HG02852 (cell line): ENCODE data around the gene CENPS.
A peak's percentile ranks its signal among the peaks of the same experiment; 100 is the strongest.
"Not testable (repeated sequence)": the region's sequence is repeated elsewhere in the genome, so short reads cannot be mapped to it uniquely, and the experiment has no call there.

Source experiments
- ATAC-seq: cut with Tn5 transposase; IDR thresholded peaks from one replicate; pipeline ENCODE4 v1.9.1; 2021; ENCODE audit warnings: mild to moderate bottlenecking, moderate library complexity; ENCODE audit not compliant: unreplicated experiment

CENPS gene

GRCh38 chr1:10418741-10419140 lies 11.5 kb upstream of the CENPS start:
- not testable (repeated sequence) for ATAC-seq

DNA sequence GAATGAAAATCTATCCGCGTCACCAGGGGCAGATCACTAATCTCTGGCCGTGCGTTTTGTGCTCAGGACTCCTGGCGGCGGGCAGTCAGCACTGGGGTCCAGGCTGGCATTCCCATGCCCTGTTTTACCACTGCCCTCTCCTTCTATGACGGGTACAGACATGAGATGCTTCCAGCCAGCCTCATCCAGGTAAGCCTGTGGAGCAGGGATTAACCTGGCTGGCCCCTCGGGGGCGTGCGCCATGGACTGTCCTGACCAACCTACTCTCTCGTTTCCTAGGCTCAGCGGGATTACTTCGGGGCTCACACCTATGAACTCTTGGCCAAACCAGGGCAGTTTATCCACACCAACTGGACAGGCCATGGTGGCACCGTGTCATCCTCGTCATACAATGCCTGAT lies 10.9 kb upstream of the CENPS start:
- ATAC-seq: no peak

GRCh38 chr1:10421637-10422036 lies 8.6 kb upstream of the CENPS start:
- no peak for ATAC-seq

GRCh38 chr1:10424034-10424433 lies 6.2 kb upstream of the CENPS start:
- ATAC-seq: no peak

DNA sequence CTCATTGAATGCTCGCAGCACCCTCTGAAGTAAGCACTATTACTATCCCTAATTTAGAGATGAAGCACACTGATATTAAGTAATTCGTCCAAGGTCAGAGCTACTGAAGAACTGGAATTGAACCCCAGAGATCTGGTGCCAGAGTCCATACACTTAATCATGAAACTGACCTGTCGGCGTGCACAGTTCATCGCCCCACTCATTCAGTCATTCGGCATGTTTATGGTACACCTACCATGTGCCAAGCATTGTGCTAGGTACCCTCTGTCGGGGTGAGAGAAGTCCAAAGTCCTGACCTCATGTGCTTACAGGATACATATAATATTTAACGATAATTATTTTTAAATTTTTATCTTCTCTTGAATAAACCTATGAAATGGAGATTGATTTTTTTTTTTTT lies 5.6 kb upstream of the CENPS start:
- ATAC-seq: no peak

- not testable (repeated sequence) for ATAC-seq
Observed at GRCh38 chr1:10425826-10426534, 4.3 kb upstream of the CENPS start.

- not testable (repeated sequence) for ATAC-seq
Observed at GRCh38 chr1:10426535-10426848, 3.7 kb upstream of the CENPS start.

GRCh38 chr1:10428984-10429383 lies 1.2 kb upstream of the CENPS start:
- no peak for ATAC-seq

DNA sequence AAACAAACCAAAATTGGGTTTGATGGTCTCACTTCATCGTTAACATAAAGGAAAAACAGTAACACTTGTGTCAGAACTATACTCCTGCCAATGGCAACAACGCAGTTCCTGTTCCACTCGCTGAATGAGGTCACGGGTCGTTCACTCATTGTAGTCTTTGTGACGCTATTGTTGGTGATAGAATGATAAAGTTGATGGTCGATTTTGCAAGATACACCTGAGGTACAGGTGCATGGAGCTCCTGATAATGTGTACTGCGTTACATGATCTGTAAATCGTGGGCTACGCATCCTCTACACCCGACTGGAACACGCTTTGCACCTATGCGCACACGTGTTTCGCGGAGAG lies 391 bp upstream of the CENPS start:
- peak; percentile 17 for ATAC-seq

DNA sequence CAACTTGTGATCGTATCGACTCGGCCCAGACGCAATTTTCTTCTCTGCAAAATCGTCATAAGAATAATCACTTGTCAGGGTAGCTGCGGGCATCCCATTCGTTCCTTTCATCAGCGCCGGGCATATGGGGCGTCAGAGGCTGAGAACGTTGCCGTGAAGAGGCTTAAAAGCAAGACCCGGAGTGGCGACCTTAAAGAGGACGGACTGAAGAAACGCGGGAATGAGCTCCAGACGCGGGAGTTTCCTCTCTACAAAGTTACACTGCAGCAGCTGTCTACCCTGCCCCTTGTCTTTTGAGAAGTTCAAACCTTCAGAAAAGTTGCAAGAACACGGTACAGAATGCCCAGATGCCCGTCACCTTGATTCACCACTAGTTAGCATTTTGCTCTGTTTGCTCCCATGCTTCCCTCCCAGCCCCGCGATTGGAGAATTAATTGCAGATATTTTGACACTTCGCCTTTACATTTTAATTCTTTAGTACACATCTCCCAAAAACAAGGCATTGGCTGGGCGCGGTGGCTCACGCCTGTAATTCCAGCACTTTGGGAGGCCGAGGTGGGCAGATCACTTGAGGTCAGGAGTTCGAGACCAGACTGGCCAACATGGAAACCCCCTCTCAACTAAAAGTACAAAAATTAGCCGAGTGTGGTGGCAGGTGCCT lies 967 bp downstream of the CENPS start:
- ATAC-seq: no peak

- ATAC-seq: no peak
Observed at GRCh38 chr1:10432910-10433700, 2.9 kb downstream of the CENPS start.

DNA sequence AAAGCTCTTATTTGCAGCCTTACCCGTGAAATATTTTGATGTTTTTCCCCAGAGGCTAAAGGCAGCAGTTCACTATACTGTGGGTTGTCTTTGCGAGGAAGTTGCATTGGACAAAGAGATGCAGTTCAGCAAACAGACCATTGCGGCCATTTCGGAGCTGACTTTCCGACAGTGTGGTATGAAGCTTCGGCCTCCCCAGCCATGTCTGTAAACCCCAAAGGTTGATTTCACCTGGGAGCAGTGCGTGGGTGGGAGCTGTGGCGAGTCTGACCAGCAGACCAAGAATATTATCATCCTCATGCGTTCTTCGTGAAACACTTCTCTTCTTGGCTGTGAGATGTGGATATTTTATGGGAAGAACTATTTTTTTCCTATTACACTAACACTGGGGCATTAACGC lies 3.6 kb downstream of the CENPS start:
- no peak for ATAC-seq

DNA sequence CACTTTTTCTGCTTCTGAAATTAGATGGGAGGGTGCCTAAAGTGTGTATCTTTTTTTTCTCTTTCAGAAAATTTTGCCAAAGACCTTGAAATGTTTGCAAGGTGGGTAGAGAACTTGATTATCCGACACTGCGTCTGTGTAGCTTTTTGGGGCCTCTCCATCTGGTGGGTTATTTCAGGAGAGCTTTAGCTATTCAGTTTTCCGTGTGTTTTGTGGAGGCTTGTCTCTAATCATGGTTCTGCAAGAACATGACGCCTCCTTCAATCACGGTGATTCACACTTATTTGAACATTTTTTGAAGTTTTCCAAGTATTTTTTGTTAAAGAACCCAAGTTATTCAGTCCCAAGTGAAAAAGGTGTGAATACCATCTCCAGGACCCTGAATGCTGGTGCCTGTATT lies 4.4 kb downstream of the CENPS start:
- ATAC-seq: no peak

- no peak for ATAC-seq
Observed at GRCh38 chr1:10437052-10437451, 6.8 kb downstream of the CENPS start.

DNA sequence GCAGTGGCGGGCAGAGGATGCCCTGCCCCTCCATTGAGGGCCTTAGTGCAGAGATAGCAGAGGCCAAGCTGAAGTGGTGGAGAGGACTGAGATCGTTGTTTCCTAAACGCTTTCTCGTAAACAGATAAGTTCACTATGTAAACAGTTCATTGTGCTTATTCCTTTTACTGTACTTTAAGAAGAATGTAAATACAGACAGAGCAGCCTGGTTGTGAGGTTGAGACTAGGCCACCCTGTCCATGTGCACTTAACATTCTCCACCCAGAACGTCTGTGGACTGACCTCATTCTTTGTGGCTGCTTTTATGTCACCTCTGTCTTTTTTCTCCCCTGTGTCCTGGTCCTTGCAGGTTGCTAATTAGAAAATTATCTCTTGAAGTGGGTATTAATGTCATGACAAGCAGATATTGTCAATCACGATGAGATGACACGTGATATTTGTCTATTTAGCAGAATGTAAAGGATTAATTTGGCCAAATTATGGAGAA lies 8.5 kb downstream of the CENPS start:
- no peak for ATAC-seq

DNA sequence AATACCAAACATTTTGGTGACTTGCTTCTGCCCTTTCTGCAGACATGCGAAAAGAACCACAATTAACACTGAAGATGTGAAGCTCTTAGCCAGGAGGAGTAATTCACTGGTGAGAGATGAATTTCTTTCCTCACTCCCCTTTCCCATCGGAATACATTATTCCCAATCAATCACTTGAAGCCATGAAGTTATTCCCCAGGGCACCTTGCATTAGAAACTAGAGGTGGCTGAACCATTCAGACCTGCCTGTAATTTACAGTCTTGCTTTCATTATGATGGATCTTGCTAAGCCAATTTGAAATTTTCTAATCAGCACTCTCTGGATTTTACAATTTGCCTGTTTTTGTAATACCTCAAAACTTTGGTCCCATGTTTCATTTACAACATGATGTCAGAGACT lies 10.1 kb downstream of the CENPS start:
- no peak for ATAC-seq

DNA sequence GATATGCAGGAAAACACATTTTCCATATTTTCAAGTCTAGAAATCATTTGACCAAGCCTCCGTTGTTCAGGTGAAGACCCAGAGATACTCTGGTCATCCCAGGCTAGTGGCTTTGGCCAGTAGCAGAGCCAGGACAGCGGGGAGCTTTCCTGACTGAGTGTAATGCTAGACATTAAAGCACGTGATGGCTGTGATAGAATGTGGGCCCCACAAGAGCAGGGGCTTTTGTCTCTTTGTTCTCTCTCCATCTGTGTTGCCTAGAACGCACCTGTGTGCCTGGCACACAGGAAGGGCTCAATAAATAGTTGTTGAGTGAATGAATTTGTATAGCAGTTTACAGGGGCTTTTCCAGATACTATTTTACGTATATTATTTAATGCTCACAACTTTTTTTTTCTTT lies 10.6 kb downstream of the CENPS start:
- no peak for ATAC-seq

GRCh38 chr1:10444248-10444647 lies 14.0 kb downstream of the CENPS start:
- no peak for ATAC-seq

- ATAC-seq: no peak
Observed at GRCh38 chr1:10444795-10445397, 14.7 kb downstream of the CENPS start.

GRCh38 chr1:10446790-10447422 lies 16.7 kb downstream of the CENPS start:
- ATAC-seq: no peak

- no peak for ATAC-seq
Observed at GRCh38 chr1:10449751-10450150, 19.5 kb downstream of the CENPS start, which contains the start of gene CORT. TSS of gene CORT (plus strand) at chr1:10450031. CDS start at chr1:10450224, 193 bp downstream.
